ENCODE results near the gene SESTD1. TPM values are rescaled to one million over a fixed set of nuclear protein-coding genes. Genes with fewer than 3 reads are reported as not detected.

Gene SESTD1
- total RNA-seq, 4 donors from 2014 or later, result 8.0 to 24.1 (median 10.5) TPM

DNA sequence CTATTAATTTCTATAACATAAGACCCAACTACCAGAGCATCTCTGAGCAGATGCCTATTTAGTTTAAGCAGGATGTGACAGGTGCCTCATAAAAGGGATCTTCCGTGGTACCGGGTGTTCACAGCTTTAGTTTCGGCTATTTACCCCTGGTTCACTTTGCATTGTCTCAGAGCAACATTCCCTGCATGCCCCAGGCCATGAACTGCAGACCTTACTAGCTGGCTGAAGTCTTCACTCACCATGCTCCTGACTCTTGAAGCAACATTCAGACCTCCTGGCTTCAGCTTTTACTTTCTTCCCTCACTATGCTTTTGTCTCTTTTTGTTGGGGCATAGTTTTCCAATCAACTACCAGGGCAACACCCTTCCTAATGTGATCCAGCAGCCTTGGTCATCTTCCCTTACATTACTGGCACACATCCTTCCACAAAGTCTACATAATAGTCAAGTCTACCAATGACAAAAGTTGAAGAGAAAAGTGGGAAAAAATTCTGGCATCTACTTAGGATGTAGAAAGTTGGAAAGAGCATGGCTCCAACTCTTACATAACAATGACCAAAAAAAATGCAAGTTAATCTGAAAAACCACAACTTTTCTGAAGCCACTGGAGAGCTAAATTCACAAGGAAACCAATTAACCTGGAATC is 99.2 kb downstream of the SESTD1 start:
- H3K4me1 ChIP-seq, result no peaks in the 10 kb centered on the region
- H3K36me3 ChIP-seq, result peaks cover 9% of the 10 kb centered on the region
- H3K4me3 ChIP-seq, result no peak overlapping the region
- H3K9me3 ChIP-seq, result no peaks in the 10 kb centered on the region
- WGBS, result 93% methylated on average over 3 of the region's 3 CpGs
- no peak overlapping the region for H3K27ac ChIP-seq
- TF ChIP-seq, protein P1, sequence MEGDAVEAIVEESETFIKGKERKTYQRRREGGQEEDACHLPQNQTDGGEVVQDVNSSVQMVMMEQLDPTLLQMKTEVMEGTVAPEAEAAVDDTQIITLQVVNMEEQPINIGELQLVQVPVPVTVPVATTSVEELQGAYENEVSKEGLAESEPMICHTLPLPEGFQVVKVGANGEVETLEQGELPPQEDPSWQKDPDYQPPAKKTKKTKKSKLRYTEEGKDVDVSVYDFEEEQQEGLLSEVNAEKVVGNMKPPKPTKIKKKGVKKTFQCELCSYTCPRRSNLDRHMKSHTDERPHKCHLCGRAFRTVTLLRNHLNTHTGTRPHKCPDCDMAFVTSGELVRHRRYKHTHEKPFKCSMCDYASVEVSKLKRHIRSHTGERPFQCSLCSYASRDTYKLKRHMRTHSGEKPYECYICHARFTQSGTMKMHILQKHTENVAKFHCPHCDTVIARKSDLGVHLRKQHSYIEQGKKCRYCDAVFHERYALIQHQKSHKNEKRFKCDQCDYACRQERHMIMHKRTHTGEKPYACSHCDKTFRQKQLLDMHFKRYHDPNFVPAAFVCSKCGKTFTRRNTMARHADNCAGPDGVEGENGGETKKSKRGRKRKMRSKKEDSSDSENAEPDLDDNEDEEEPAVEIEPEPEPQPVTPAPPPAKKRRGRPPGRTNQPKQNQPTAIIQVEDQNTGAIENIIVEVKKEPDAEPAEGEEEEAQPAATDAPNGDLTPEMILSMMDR (IDR thresholded peaks at IDR 0.05), result no peak
- TF ChIP-seq POLR2AphosphoS5 (IDR thresholded peaks at IDR 0.05) (no peak), POLR2A (IDR thresholded peaks at IDR 0.05) (no peak), EP300 (IDR thresholded peaks at IDR 0.05) (no peak)
- no peaks in the 10 kb centered on the region for H3K27me3 ChIP-seq
- DNase-seq (ENCODE audit: low spot score in 2 of 2), result no peak

DNA sequence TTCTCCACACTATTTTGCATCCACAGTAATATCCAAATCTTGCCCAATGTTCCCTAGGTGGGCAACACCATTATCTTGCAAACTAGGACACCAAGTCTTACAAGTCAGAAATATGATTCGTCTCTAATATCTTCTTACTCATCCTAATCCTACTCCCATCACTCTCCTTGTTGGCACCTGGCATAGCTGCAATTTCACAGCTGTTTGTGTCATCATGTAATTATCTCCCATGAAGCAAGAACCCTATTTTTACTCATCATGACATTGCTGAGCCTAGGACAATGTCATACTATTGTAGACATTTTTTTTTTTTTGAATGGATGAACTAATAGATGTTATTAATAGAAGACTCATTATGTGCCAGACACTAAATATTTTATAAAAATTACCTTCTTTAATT is 123.4 kb downstream of the SESTD1 start:
- Histone ChIP-seq H3K27ac (no peak overlapping the region), H3K36me3 (peaks cover 34% of the 10 kb centered on the region), H3K27me3 (no peaks in the 10 kb centered on the region), H3K4me1 (peaks cover 4% of the 10 kb centered on the region), H3K9me3 (no peaks in the 10 kb centered on the region), H3K4me3 (no peak overlapping the region)
- no peak for TF ChIP-seq EP300 (IDR thresholded peaks at IDR 0.05)
- TF ChIP-seq, protein P1 (IDR thresholded peaks at IDR 0.05), result no peak
- TF ChIP-seq POLR2AphosphoS5 (IDR thresholded peaks at IDR 0.05), result no peak
- TF ChIP-seq POLR2A (IDR thresholded peaks at IDR 0.05), result no peak
- 80% methylated on average over 1 of the region's 1 CpG for WGBS
- DNase-seq (ENCODE audit: low spot score in 2 of 2), result no peak

DNA sequence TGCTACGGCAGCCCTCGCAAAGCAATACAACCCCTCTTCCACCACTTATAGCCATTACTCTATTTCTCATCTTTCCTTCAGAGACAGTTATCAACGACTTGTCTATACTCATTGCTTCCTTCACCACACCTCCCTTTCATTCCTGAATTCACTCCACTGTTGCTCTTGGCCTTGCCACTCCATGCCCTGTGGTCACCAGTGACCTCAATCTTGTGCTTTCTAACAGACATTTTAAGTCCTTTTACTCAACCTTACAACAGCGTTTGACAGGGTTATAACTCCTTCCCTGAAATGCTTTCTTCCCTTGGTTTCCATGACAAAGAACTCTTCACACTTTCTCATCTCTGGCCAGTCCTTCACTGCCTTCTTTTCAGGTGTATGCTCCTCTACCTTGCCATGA is 124.1 kb downstream of the SESTD1 start:
- Histone ChIP-seq H3K36me3 (peaks cover 34% of the 10 kb centered on the region), H3K27me3 (no peaks in the 10 kb centered on the region), H3K4me1 (peaks cover 4% of the 10 kb centered on the region), H3K27ac (no peak overlapping the region), H3K4me3 (no peak overlapping the region), H3K9me3 (no peaks in the 10 kb centered on the region)
- 94% methylated on average over 4 of the region's 4 CpGs for WGBS
- TF ChIP-seq, protein P1 (IDR thresholded peaks at IDR 0.05), result no peak
- TF ChIP-seq POLR2A (IDR thresholded peaks at IDR 0.05) (no peak), EP300 (IDR thresholded peaks at IDR 0.05) (no peak), POLR2AphosphoS5 (IDR thresholded peaks at IDR 0.05) (no peak)
- DNase-seq (ENCODE audit: low spot score in 2 of 2), result no peak

DNA sequence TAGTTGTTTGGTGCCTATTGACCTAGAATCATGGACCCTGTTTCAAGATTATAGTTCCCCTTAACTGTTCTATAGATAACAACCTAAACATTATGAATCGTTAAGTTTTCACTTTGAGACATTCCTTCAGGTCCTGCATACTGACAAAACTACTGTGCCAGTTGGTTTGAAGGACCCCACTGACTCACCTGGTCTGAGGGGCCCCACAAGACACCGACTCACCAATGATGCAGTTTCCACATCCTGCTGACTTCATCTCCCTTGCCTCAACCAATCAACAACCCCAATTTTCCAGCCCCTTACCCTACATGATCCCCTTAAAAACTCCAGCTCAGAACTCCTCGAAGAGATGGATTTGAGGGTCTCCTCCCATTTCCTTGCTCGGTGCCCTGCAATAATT is 125.1 kb downstream of the SESTD1 start:
- H3K27me3 ChIP-seq, result no peaks in the 10 kb centered on the region
- H3K4me1 ChIP-seq, result peaks cover 4% of the 10 kb centered on the region
- DNase-seq (ENCODE audit: low spot score in 2 of 2), result no peak
- 95% methylated on average over 4 of the region's 4 CpGs for WGBS
- no peak overlapping the region for H3K27ac ChIP-seq
- peaks cover 30% of the 10 kb centered on the region for H3K36me3 ChIP-seq
- H3K9me3 ChIP-seq, result no peaks in the 10 kb centered on the region
- no peak overlapping the region for H3K4me3 ChIP-seq
- TF ChIP-seq POLR2A (IDR thresholded peaks at IDR 0.05) (no peak), POLR2AphosphoS5 (IDR thresholded peaks at IDR 0.05) (no peak), EP300 (IDR thresholded peaks at IDR 0.05) (no peak)
- TF ChIP-seq, protein P1 (IDR thresholded peaks at IDR 0.05), result no peak

DNA sequence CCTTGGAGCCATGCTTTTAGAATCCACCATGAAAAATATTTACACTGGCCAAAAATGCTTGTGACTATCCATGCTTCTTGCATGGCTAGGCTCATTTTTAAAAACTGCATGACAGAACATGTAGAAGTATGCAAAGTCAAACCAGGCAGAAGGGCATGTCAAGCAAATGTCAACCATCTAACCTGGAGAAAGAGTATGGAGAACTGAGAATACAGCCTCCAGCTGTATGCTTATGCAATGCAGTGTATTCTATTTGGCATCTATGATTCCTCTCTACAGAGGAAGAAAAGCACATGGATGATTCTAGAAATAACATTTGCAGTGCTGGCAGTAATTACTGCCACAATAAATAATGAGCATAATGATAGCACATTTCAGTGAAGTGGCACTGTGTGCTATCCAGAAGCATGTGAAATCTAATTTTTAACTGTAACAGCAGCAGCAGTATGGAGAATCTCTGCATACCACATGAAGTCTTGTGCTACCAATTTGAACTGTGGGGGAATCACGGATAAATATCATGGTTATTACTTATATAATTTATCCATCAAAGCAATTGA is 127.4 kb downstream of the SESTD1 start:
- Histone ChIP-seq H3K4me1 (peaks cover 4% of the 10 kb centered on the region), H3K36me3 (peaks cover 21% of the 10 kb centered on the region), H3K9me3 (no peaks in the 10 kb centered on the region), H3K4me3 (no peak overlapping the region), H3K27ac (no peak overlapping the region), H3K27me3 (no peaks in the 10 kb centered on the region)
- TF ChIP-seq, protein P1 (IDR thresholded peaks at IDR 0.05), result no peak
- TF ChIP-seq POLR2A (IDR thresholded peaks at IDR 0.05) (no peak), EP300 (IDR thresholded peaks at IDR 0.05) (no peak), POLR2AphosphoS5 (IDR thresholded peaks at IDR 0.05) (no peak)
- no peak for DNase-seq (ENCODE audit: low spot score in 2 of 2)
- 46% methylated on average over 1 of the region's 1 CpG for WGBS
